ENCODE measurements around the gene TFCP2.

TFCP2 gene

DNA sequence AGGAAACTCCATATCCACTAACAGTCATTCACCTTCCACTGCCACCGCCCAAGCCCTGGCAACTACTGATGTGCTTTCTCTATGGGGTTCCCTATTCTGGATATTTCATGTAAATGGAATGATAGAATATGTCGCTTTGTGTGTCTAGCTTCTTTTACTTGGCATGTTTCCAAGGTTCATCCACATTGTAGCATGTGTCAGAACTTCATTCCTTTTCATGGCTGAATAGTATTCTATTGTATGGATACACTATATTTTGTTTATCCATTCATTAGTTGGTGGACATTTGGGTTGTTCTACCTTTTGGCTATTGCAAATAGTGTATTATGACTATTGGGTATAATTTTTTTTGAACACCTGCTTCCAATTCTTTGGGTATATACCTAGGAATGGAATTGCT, 36.3 kb upstream of the TFCP2 start:
- Histone ChIP-seq H3K4me3 (ENCODE audit: low read length) (no peak overlapping the region), H3K9me3 (ENCODE audit: control insufficient read depth, low read length) (no peaks in the 10 kb centered on the region), H3K27me3 (ENCODE audit: control insufficient read depth, insufficient read depth, low read length) (no peaks in the 10 kb centered on the region), H3K9ac (ENCODE audit: low read length) (no peak overlapping the region), H3K4me1 (ENCODE audit: control insufficient read depth, insufficient read depth, low read length) (no peaks in the 10 kb centered on the region), H3K36me3 (ENCODE audit: control insufficient read depth, insufficient read depth, low read length) (no peaks in the 10 kb centered on the region)

DNA sequence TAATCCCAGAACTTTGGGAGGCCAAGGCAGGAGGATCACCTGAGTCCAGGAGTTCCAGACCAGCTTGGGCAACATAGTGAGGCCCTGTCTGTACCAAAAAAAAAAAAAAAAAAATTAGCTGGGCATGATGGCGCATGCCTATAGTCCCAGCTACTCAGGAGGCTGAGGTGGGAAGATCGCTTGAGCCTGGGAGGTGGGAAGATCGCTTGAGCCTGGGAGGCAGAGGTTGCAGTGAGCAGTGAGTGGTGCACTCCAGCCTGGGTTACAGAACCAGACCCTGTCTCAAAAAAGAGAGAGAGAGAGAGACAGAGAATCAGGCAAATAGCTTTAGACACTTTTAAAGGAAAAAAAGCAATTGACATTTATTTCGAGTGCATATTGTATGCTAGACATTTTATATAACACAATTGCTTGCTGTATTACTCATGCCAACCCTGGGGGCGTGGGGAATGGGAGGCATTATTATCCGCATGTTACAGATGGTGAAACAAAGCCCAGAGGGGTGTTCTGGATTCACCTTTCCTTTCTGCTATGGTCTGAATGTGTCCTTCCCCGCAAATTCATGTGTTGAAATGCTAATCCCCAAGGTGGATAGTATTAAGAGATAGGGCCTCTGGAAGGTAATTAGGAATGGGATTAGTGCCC, 35.2 kb upstream of the TFCP2 start:
- Histone ChIP-seq H3K27me3 (ENCODE audit: control insufficient read depth, insufficient read depth, low read length) (no peaks in the 10 kb centered on the region), H3K9ac (ENCODE audit: low read length) (no peak overlapping the region), H3K36me3 (ENCODE audit: control insufficient read depth, insufficient read depth, low read length) (no peaks in the 10 kb centered on the region), H3K9me3 (ENCODE audit: control insufficient read depth, low read length) (no peaks in the 10 kb centered on the region), H3K4me1 (ENCODE audit: control insufficient read depth, insufficient read depth, low read length) (no peaks in the 10 kb centered on the region), H3K4me3 (ENCODE audit: low read length) (no peak overlapping the region)

DNA sequence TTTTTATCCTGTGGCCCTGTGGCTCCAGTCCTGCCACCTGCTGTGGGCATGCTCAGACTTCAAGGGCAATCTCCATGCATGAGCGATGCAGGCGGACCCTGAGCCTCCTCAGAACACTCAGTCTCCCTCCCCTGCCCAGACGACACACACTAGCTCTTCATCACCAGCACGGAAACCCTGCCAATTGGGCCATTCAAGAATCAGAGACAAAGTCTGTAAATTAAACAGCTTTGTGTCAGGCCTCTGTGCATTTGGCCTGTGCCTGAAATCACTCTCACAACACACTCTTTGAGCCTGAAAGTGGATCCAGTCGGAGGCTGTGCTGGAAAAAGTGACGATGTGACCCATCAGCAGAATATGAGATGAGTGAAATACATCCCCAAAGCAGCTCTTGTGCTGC, 32.4 kb upstream of the TFCP2 start:
- no peak overlapping the region for H3K9ac ChIP-seq (ENCODE audit: low read length)

DNA sequence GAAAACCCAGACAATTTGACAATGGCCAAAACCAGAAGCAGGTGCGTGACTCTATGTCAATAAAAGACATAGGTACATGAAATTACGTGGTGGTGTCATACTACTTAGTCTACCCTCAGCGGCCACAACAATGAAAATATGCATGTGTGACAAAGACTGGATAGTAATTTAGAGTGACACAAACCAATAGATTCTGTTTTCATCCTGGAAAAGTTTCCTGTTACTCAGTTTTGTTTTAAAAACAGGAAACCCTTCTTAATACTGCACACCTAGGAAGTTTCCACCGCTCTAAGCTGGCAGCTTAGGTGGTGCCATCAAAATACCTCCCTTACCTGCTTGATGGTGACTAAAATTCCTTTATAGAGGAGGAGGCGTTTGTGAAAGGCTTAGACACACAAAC, 29.8 kb upstream of the TFCP2 start:
- no peaks in the 10 kb centered on the region for H3K4me1 ChIP-seq (ENCODE audit: control insufficient read depth, insufficient read depth, low read length)
- no peak overlapping the region for H3K9ac ChIP-seq (ENCODE audit: low read length)
- no peaks in the 10 kb centered on the region for H3K36me3 ChIP-seq (ENCODE audit: control insufficient read depth, insufficient read depth, low read length)
- H3K9me3 ChIP-seq (ENCODE audit: control insufficient read depth, low read length) = no peaks in the 10 kb centered on the region
- no peaks in the 10 kb centered on the region for H3K27me3 ChIP-seq (ENCODE audit: control insufficient read depth, insufficient read depth, low read length)
- H3K4me3 ChIP-seq (ENCODE audit: low read length) = no peak overlapping the region

More for the DNA sequence above, 32.4 kb upstream of the TFCP2 start:
- Histone ChIP-seq H3K36me3 (ENCODE audit: control insufficient read depth, insufficient read depth, low read length) (no peaks in the 10 kb centered on the region), H3K4me3 (ENCODE audit: low read length) (no peak overlapping the region), H3K27me3 (ENCODE audit: control insufficient read depth, insufficient read depth, low read length) (no peaks in the 10 kb centered on the region), H3K9me3 (ENCODE audit: control insufficient read depth, low read length) (no peaks in the 10 kb centered on the region), H3K4me1 (ENCODE audit: control insufficient read depth, insufficient read depth, low read length) (no peaks in the 10 kb centered on the region)

DNA sequence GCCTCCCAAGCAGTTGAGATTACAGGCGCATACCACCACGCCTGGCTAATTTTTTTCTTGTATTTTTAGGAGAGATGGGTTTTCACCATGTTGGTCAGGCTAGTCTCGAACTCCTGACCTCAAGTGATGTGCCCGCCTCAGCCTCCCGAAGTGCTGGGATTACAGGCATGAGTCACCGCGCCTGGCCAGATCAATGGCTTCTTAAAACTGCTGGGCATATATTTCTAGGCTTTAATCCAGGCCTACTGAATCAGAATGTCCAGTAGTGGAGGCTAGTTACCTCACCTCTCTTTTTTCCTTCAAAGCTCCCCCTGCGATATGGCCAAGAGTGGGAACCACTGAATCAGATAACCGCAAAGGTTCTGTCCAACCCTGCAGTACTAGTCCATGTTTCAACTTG, 27.9 kb upstream of the TFCP2 start:
- Histone ChIP-seq H3K27me3 (ENCODE audit: control insufficient read depth, insufficient read depth, low read length) (no peaks in the 10 kb centered on the region), H3K9me3 (ENCODE audit: control insufficient read depth, low read length) (no peaks in the 10 kb centered on the region), H3K4me1 (ENCODE audit: control insufficient read depth, insufficient read depth, low read length) (no peaks in the 10 kb centered on the region), H3K4me3 (ENCODE audit: low read length) (no peak overlapping the region), H3K36me3 (ENCODE audit: control insufficient read depth, insufficient read depth, low read length) (no peaks in the 10 kb centered on the region), H3K9ac (ENCODE audit: low read length) (no peak overlapping the region)

DNA sequence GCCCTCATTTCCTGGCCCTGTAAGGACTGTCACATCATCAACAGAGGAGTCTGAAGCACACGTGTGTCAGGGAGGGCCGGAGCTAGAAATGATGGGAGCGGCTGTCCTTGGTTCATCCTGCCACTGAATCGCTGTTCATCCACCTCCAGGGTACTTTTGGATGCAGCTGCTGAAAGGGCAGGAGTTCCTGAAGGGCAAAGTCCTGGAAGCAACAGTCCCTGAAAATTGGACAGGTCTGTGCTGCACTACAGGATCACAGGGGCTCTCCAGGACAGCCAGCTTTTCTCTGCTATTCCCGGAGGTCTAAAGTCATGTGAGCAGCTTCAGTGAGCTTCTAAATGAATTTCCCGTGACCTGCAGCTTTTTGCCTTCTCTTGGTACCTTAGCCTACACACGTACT, 27.2 kb upstream of the TFCP2 start:
- no peaks in the 10 kb centered on the region for H3K4me1 ChIP-seq (ENCODE audit: control insufficient read depth, insufficient read depth, low read length)
- H3K27me3 ChIP-seq (ENCODE audit: control insufficient read depth, insufficient read depth, low read length) = no peaks in the 10 kb centered on the region
- H3K4me3 ChIP-seq (ENCODE audit: low read length) = no peak overlapping the region
- no peaks in the 10 kb centered on the region for H3K36me3 ChIP-seq (ENCODE audit: control insufficient read depth, insufficient read depth, low read length)
- no peak overlapping the region for H3K9ac ChIP-seq (ENCODE audit: low read length)
- H3K9me3 ChIP-seq (ENCODE audit: control insufficient read depth, low read length) = no peaks in the 10 kb centered on the region

DNA sequence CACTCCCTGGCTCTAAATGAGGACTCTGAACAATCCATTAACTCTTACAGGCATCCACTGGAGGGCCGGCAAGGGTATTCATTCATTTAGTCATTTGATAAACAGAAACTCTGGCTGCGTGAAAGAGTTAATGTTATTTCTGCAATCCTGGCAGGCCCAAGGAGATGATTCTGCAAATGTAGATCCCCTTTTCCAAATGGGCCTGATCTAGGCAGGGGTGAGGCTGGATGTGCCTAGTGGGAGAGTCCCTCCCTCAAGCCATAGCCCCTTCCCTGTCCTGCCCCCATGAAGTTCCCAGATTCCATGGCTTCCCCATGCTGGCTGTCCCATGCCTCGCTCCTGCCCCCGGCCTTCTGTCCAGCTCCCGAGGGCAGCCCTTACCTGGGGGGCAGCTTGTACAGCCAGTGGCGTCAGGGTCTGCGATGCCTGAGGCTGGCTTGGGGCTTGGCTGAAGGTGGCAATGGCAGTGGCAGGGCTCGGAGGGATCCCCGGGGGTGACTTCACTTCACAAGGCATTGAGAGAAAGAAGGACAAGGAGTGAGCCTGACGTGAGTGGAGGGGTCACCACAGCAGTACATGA, 26.5 kb upstream of the TFCP2 start:
- Histone ChIP-seq H3K36me3 (ENCODE audit: control insufficient read depth, insufficient read depth, low read length) (no peaks in the 10 kb centered on the region), H3K9ac (ENCODE audit: low read length) (no peak overlapping the region), H3K4me3 (ENCODE audit: low read length) (no peak overlapping the region), H3K9me3 (ENCODE audit: control insufficient read depth, low read length) (no peaks in the 10 kb centered on the region), H3K4me1 (ENCODE audit: control insufficient read depth, insufficient read depth, low read length) (no peaks in the 10 kb centered on the region), H3K27me3 (ENCODE audit: control insufficient read depth, insufficient read depth, low read length) (no peaks in the 10 kb centered on the region)

DNA sequence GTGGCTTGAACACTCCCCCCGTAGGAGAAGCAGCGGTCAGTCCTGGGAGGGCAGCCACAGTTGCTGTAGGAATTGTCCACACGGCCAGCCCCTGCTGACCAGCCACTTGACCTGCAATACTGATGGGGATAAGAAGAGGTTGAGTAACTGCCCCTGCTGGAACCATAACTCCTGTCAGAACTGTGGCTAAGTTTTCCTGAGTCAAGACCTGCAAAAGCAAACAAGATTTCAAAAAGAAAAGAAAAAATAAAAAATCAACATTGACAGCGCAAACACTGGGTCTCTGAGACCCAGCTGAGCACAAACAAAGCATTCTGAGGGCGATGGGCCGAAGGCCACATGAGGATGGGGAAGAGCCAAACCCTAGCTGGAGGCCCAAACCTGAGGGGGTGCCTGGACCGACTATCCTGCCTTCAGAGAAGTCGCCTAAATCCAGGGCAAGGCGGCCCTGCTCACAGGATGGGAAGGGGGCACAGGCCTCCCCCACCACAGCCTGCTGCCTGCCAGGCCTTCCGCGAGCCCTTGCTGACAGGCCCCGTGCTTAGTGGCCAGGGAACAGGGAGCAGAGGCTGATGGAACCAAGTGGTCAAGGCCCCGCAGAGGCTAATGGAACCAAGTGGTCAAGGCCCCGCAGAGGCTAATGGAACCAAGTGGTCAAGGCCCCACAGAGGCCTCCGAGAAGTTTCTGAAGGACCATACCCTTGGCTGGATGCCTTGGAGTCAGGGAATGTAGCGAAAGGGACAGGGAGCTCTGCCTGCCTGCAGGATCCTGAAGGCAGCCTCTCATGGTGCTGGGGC, 25.8 kb upstream of the TFCP2 start:
- no peaks in the 10 kb centered on the region for H3K27me3 ChIP-seq (ENCODE audit: control insufficient read depth, insufficient read depth, low read length)
- H3K9ac ChIP-seq (ENCODE audit: low read length) = no peak overlapping the region
- no peaks in the 10 kb centered on the region for H3K9me3 ChIP-seq (ENCODE audit: control insufficient read depth, low read length)
- H3K36me3 ChIP-seq (ENCODE audit: control insufficient read depth, insufficient read depth, low read length) = no peaks in the 10 kb centered on the region
- H3K4me3 ChIP-seq (ENCODE audit: low read length) = no peak overlapping the region
- no peaks in the 10 kb centered on the region for H3K4me1 ChIP-seq (ENCODE audit: control insufficient read depth, insufficient read depth, low read length)

DNA sequence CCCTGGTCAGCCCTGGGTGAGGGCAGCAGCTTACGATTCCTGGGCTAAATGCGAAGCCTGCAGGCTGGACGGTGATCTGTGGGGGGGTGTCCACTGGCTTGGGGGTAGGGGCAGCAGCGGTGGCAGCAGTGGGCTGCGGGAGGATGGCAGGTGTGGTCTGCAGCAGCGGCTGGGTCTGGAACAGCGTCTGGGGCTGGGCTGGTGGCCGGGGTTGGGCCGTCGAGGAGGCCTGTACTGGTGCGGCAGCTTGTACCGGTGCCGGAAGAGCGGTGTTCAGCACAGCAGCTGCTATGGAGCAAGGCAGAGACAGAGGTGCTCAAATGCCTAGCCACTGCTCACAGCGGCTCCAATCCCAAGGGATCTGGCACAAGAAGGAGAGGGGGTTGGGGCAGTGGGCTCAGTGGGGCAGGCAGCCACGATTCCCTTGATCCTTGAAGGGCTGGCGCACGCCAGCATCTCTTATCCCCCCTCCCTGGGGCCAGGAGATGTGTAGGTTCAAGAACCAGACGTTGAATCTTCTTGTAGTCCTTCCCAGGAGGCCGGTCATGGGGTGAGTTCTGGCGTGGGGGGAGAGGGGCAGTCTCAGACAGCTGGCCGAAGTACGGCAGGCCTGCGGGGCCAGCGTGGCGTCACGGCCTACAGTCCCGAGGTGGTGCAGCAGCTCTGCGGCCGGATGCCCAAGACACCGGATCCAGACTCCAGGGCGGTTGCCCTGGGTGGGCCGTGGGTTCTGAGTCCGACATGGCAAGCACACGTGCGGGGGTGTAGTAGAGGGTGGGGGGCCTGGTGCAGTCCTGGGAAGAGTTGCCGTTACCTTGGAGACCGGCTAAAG, 25.0 kb upstream of the TFCP2 start:
- no peaks in the 10 kb centered on the region for H3K9me3 ChIP-seq (ENCODE audit: control insufficient read depth, low read length)
- H3K36me3 ChIP-seq (ENCODE audit: control insufficient read depth, insufficient read depth, low read length) = no peaks in the 10 kb centered on the region
- no peak overlapping the region for H3K4me3 ChIP-seq (ENCODE audit: low read length)
- no peaks in the 10 kb centered on the region for H3K27me3 ChIP-seq (ENCODE audit: control insufficient read depth, insufficient read depth, low read length)
- no peak overlapping the region for H3K9ac ChIP-seq (ENCODE audit: low read length)
- H3K4me1 ChIP-seq (ENCODE audit: control insufficient read depth, insufficient read depth, low read length) = no peaks in the 10 kb centered on the region

DNA sequence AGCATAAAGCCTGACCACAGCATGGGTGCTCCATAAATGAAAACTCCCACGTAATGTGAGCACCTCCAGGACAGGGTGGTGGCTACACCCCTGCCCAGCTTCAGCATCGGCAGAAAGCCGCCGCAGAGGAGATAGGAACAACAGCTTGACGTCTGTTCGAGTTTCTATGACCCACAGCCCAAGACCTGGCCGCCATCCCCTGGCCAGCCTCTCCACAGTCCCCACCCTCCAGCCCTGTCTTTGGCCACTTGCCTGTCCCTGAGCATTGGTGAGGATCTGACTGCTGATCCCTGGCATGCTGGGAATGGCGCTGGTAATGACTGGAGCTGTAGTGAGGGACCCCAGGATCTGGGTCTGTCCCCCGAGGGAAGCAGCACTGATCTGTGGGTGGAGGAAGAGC, 23.6 kb upstream of the TFCP2 start:
- Histone ChIP-seq H3K36me3 (ENCODE audit: control insufficient read depth, insufficient read depth, low read length) (no peaks in the 10 kb centered on the region), H3K4me1 (ENCODE audit: control insufficient read depth, insufficient read depth, low read length) (no peaks in the 10 kb centered on the region), H3K27me3 (ENCODE audit: control insufficient read depth, insufficient read depth, low read length) (no peaks in the 10 kb centered on the region), H3K9ac (ENCODE audit: low read length) (no peak overlapping the region), H3K4me3 (ENCODE audit: low read length) (no peak overlapping the region), H3K9me3 (ENCODE audit: control insufficient read depth, low read length) (no peaks in the 10 kb centered on the region)

DNA sequence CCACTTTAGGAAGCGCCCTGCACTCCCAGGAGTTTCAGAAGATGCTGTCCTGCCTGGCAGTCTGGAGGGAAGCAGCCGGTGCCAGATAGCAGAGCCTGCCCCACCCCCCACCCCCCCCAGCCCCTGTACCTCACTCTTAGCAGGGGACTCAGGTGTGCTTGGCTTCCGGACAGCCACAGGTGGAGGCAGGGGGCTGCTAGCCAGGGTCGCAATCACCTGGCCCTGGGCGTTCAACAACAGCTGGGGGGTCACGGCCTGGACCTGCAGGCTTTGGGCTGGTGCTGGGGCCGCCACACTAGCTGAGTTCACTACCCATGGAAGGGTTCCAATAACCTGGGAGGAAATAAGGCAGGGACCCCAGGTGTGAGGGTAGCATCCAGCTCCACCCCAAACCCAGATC, 22.9 kb upstream of the TFCP2 start:
- Histone ChIP-seq H3K9me3 (ENCODE audit: control insufficient read depth, low read length) (no peaks in the 10 kb centered on the region), H3K36me3 (ENCODE audit: control insufficient read depth, insufficient read depth, low read length) (no peaks in the 10 kb centered on the region), H3K27me3 (ENCODE audit: control insufficient read depth, insufficient read depth, low read length) (no peaks in the 10 kb centered on the region), H3K4me1 (ENCODE audit: control insufficient read depth, insufficient read depth, low read length) (no peaks in the 10 kb centered on the region), H3K9ac (ENCODE audit: low read length) (no peak overlapping the region), H3K4me3 (ENCODE audit: low read length) (no peak overlapping the region)

DNA sequence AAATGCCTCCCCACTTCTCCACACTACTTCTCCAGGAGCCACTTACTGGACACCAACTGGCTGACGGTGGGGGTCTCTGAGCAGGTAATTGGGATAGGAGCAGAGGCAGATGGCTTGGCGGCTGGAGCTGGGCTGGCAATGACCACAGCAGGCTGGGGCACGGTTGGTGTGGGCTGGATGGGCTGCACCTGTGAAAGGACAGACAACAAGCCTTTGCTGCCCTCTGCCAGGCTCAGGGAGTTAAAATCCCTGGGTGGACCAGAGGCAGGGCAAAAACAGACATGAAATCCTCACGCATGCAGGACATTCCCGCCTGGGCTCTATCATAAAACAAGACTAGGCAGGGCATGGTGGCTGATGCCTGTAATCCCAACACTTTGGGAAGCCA, 19.3 kb upstream of the TFCP2 start:
- Histone ChIP-seq H3K4me1 (ENCODE audit: control insufficient read depth, insufficient read depth, low read length) (no peaks in the 10 kb centered on the region), H3K9me3 (ENCODE audit: control insufficient read depth, low read length) (no peaks in the 10 kb centered on the region), H3K27me3 (ENCODE audit: control insufficient read depth, insufficient read depth, low read length) (no peaks in the 10 kb centered on the region), H3K9ac (ENCODE audit: low read length) (no peak overlapping the region), H3K36me3 (ENCODE audit: control insufficient read depth, insufficient read depth, low read length) (no peaks in the 10 kb centered on the region), H3K4me3 (ENCODE audit: low read length) (no peak overlapping the region)
